ENCODE results near the gene SMPDL3B.
"Not testable (repeated sequence)": the region's sequence is repeated elsewhere in the genome, so short reads cannot be mapped to it uniquely, and the experiment has no call there.

- not testable (repeated sequence) for TF ChIP-seq EZH2phosphoT487 (IDR thresholded peaks at IDR 0.05; ENCODE audit: borderline replicate concordance, low read length); CTCF (IDR thresholded peaks at IDR 0.05; ENCODE audit: low read depth, low read length, poor library complexity, severe bottlenecking)
Measured at GRCh38 chr1:27994526-27994925, 59.7 kb downstream of the SMPDL3B start.
